GM12891 (cell line): ENCODE data around the gene TSPYL1.

ENCODE experiments used
- PAX5 ChIP-seq: IDR thresholded peaks from 2 replicates; pipeline ENCODE4 v1.6.1; 2011; ENCODE audit warnings: low read length, moderate library complexity, mild to moderate bottlenecking; ENCODE audit not compliant: insufficient read depth, severe bottlenecking
- POLR2A ChIP-seq: IDR thresholded peaks from 2 replicates; pipeline ENCODE4 v1.6.1; 2011; ENCODE audit warnings: low read depth, low read length, control low read depth
- POLR2AphosphoS5 ChIP-seq: IDR thresholded peaks from 2 replicates; pipeline ENCODE4 v1.6.1; 2011; ENCODE audit warnings: low read depth, low read length, control low read depth
- POU2F2 ChIP-seq: IDR thresholded peaks from 2 replicates; pipeline ENCODE4 v1.6.1; 2011; ENCODE audit warnings: low read depth, mild to moderate bottlenecking, control low read depth, low read length, moderate library complexity
- SPI1 ChIP-seq: IDR thresholded peaks from 2 replicates; pipeline ENCODE4 v1.6.1; 2011; ENCODE audit warnings: low read depth, low read length, control low read depth
- TAF1 ChIP-seq: IDR thresholded peaks from 2 replicates; pipeline ENCODE4 v1.6.1; 2011; ENCODE audit warnings: low read depth, low read length, control low read depth

DNA sequence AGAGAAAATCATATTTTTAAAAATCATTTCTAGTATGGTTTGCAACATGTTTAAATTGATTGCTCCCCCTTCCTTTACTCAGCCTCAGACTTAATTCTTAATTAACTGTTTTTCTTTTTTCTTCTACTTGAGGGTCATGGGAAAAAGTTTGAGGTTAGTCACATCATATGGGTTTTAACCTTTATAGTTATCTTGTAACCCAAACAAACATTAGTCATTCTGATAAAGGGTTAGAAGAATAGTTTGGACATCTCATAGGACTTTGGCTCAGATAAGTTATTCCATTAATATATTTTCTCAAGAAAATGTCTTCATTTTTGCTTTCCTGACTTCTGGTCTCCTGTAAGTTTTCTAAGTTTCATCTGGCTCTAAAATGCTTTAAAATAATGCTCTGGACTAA lies 34.5 kb upstream of the TSPYL1 start:
- no peak for TF ChIP-seq POLR2A
- no peak for TF ChIP-seq POLR2AphosphoS5
- TF ChIP-seq TAF1 = no peak
- no peak for TF ChIP-seq PAX5
- TF ChIP-seq POU2F2 = no peak
- no peak for TF ChIP-seq SPI1
